ENCODE measurements around the gene IFNGR2.

- TF ChIP-seq CTCF (IDR thresholded peaks at IDR 0.05; ENCODE audit: borderline replicate concordance, extremely low read depth, low read length, poor library complexity, severe bottlenecking) = no peak
- no peak for TF ChIP-seq EZH2 (IDR thresholded peaks at IDR 0.05; ENCODE audit: borderline replicate concordance, low read depth, low read length, severe bottlenecking)
These were observed 31.8 kb upstream of the IFNGR2 start for GRCh38 chr21:33371366-33371765.

Measured in DND-41 (cell line).